Measurements from ENCODE around the gene TIGIT.

The TIGIT gene

DNA sequence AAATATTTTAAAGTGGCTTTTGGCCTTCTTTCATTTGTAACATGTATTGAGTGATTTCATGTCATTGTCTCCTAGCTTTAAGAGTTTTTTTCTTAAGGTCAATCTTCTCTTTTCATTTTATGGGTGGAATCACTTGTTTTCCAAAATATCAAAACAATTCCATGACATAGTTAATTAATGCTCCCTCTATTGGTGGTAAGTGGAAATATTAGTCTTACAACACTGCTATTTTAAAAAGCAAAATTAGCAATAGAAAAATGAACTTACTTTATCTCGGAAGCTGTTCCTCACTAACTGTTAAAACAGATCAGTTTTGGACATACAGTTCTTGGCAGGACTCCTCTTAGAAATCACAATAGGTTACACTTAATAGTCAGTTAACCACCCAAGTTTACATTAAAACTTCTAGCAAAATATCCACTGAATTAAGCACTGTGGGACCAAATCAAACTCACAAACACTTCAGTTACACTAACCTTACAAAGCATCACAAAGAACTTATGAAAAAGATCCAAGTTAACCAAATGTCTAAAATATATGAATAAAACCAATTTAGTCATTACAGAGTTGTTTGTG, 42.4 kb downstream of the TIGIT start:
- no peak overlapping the region for H3K4me3 ChIP-seq (ENCODE audit: low read length)
- no peak overlapping the region for H3K9ac ChIP-seq (ENCODE audit: low read length)
- H3K27me3 ChIP-seq (ENCODE audit: control insufficient read depth, insufficient read depth, low read length): no peaks in the 10 kb centered on the region
- H3K4me1 ChIP-seq (ENCODE audit: control insufficient read depth, insufficient read depth, low read length): no peaks in the 10 kb centered on the region
- H3K9me3 ChIP-seq (ENCODE audit: control insufficient read depth, low read length): no peaks in the 10 kb centered on the region
- H3K36me3 ChIP-seq (ENCODE audit: control insufficient read depth, insufficient read depth, low read length): no peaks in the 10 kb centered on the region

DNA sequence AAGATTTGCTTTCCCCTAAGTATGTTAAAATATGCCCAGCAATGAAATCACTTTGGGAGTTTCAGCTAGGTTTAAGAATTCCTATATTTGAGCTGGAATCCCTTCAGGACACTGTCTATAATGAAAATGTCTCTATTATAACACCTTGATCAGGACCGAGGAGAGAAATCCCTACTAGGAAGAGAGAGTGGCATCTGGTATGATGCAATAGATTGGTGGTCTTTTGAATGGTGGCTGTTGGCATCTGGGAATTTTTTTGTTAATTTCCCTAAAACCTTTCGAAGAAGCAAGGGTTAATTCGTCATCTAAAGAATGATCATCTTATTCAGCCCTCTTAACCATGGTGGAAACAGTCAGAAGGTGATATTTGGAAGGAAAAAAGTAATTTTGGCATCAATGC, 43.0 kb downstream of the TIGIT start:
- H3K27me3 ChIP-seq (ENCODE audit: control insufficient read depth, insufficient read depth, low read length): no peaks in the 10 kb centered on the region
- no peak overlapping the region for H3K9ac ChIP-seq (ENCODE audit: low read length)
- H3K9me3 ChIP-seq (ENCODE audit: control insufficient read depth, low read length): no peaks in the 10 kb centered on the region
- no peaks in the 10 kb centered on the region for H3K36me3 ChIP-seq (ENCODE audit: control insufficient read depth, insufficient read depth, low read length)
- no peak overlapping the region for H3K4me3 ChIP-seq (ENCODE audit: low read length)
- no peaks in the 10 kb centered on the region for H3K4me1 ChIP-seq (ENCODE audit: control insufficient read depth, insufficient read depth, low read length)

DNA sequence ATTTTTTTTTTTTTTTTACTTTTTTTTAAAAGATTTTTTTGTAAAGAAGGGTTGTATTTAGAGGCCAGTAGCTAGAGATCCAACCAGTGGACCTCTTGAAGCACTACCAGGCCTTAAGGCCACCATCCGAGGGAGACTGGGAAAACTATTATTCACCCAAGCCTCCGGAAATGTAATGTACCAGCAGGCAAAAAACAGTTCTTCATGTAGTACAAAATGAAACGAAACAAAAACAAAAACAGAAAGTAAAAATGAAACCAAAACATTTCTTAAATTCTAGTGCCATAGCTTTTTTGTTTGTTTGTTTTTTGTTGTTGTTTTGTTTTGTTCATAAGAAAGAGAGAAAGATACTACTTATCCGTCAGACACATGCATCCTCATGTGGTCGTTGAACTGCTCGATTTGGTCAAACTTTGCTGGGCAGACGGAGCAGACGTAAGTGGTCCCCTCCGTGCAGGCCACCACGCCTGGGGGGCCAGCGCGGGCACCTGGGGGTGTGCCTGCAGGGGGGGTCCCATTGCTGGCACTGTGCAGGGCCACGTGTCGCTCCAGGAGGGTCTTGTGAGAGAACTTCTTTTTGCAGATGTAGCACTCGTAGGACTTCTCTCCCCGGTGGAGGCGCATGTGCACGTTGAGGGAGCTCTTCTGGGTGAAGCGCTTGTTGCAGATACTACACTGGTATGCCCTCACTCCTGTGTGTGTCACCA, 45.0 kb downstream of the TIGIT start:
- Histone ChIP-seq H3K9ac (ENCODE audit: low read length) (no peak overlapping the region), H3K4me1 (ENCODE audit: control insufficient read depth, insufficient read depth, low read length) (no peaks in the 10 kb centered on the region), H3K4me3 (ENCODE audit: low read length) (no peak overlapping the region), H3K27me3 (ENCODE audit: control insufficient read depth, insufficient read depth, low read length) (no peaks in the 10 kb centered on the region), H3K9me3 (ENCODE audit: control insufficient read depth, low read length) (no peaks in the 10 kb centered on the region), H3K36me3 (ENCODE audit: control insufficient read depth, insufficient read depth, low read length) (no peaks in the 10 kb centered on the region)

DNA sequence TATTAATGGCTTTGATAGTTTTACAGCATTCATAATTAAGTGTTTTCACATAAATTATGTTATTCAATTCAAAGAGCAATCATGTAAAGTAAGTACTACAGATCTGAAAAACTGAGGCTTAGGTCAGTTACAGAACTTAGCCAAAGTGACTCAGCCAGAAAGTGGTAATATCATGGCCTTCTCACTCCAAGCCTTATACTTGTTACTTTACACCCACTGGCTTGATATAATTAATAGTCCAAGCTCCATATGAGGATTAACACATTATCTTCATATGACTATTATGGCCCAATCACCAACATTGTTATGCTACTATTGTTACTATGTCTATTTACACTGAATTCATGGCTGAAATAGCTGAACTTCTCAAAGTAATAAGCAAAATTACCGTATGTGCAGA, 50.7 kb downstream of the TIGIT start:
- Histone ChIP-seq H3K4me1 (ENCODE audit: control insufficient read depth, insufficient read depth, low read length) (no peaks in the 10 kb centered on the region), H3K9ac (ENCODE audit: low read length) (no peak overlapping the region), H3K27me3 (ENCODE audit: control insufficient read depth, insufficient read depth, low read length) (no peaks in the 10 kb centered on the region), H3K4me3 (ENCODE audit: low read length) (no peak overlapping the region), H3K36me3 (ENCODE audit: control insufficient read depth, insufficient read depth, low read length) (no peaks in the 10 kb centered on the region), H3K9me3 (ENCODE audit: control insufficient read depth, low read length) (no peaks in the 10 kb centered on the region)

DNA sequence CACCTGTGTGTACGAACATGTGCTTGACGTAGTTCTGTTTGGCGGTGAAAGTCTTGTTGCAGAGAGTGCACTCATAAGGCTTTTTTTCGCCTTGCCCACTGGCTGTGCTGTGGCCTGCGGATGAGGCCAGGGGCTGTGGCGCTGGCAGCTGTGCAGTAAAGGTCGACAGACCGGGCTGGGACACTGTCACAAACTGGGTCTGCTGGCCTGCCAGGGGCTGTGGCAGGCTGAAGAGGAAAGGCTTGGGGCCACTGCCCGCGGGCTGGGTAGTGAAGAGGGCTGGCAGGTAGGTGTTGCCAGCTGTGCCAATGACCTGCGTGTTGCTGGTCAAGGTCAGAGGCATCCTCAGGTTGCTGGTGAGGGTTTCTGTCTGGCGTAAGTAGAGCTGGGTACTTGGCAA, 56.4 kb downstream of the TIGIT start:
- Histone ChIP-seq H3K9me3 (ENCODE audit: control insufficient read depth, low read length) (no peaks in the 10 kb centered on the region), H3K27me3 (ENCODE audit: control insufficient read depth, insufficient read depth, low read length) (no peaks in the 10 kb centered on the region), H3K36me3 (ENCODE audit: control insufficient read depth, insufficient read depth, low read length) (no peaks in the 10 kb centered on the region), H3K4me1 (ENCODE audit: control insufficient read depth, insufficient read depth, low read length) (no peaks in the 10 kb centered on the region), H3K4me3 (ENCODE audit: low read length) (no peak overlapping the region), H3K9ac (ENCODE audit: low read length) (no peak overlapping the region)

DNA sequence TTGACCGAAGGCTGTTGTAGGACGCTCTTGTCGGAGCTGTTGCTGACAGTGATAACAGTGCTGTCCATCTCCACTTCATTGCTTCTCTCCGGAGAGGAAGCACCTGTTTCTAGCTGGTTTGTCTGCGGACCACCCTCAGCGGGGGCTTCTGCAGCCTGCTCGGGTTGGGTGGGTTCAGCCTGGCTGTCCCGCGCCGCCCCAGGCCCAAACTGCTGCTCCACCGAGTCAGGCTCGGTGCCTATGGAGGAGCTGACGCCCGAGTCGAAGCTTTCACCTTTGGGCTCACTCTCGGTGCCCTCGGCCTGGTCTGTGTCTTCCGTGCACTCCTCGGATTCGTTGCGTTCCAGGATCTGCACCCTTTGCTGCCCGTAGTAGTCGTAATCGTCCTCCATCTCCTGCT, 56.9 kb downstream of the TIGIT start:
- H3K4me1 ChIP-seq (ENCODE audit: control insufficient read depth, insufficient read depth, low read length): no peaks in the 10 kb centered on the region
- H3K4me3 ChIP-seq (ENCODE audit: low read length): no peak overlapping the region
- H3K9me3 ChIP-seq (ENCODE audit: control insufficient read depth, low read length): no peaks in the 10 kb centered on the region
- no peaks in the 10 kb centered on the region for H3K27me3 ChIP-seq (ENCODE audit: control insufficient read depth, insufficient read depth, low read length)
- H3K36me3 ChIP-seq (ENCODE audit: control insufficient read depth, insufficient read depth, low read length): no peaks in the 10 kb centered on the region
- no peak overlapping the region for H3K9ac ChIP-seq (ENCODE audit: low read length)

DNA sequence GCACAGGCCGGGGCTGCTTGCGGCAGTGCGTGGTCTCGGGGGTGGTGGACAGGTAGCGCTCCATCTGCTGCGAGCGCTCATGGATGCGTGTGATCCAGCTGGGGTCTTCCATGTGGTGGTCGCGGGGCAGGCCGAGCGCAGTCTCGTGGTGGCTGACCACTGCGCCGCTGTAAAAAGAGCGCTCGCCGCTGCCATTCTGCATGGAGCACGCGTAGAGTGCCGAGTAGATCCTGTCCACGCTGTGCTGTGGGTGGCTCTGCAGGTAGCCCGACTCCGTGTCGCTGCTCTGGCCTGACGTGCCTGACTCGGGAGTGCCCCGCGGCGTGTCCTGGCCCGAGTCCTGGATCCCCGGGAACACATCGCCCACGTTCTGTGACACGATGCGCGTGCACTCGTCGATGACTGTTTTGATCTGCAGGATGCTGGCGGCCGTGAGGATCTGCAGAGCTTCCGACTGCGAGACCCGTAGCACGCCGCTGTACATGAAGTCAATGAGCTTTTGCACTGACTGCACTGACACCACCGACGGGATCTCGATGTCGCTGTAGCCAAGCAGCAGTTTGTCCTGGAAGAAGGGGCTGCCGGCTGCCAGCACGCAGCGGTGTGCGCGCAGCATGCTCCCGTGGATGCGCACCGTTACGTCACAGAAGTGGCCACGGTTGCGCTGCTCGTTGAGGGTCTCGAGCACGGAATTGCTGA, 57.4 kb downstream of the TIGIT start:
- no peak overlapping the region for H3K4me3 ChIP-seq (ENCODE audit: low read length)

DNA sequence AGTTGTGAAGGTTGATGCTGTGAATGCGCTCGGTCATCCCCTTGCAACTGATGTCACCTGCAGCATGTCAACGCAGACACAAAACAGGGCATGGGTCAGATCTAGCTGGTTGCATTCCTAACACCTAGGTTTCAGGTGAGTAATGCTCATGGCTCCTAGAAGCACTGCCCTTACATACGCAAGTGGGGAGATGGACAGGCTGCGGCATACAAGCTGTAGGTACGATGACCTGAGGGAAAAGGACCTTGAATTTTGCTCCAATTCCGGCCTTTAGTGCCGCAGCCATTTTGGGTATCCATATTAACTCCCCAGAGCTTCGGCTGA, 58.0 kb downstream of the TIGIT start:
- no peaks in the 10 kb centered on the region for H3K36me3 ChIP-seq (ENCODE audit: control insufficient read depth, insufficient read depth, low read length)
- H3K4me3 ChIP-seq (ENCODE audit: low read length): no peak overlapping the region
- H3K9me3 ChIP-seq (ENCODE audit: control insufficient read depth, low read length): no peaks in the 10 kb centered on the region
- H3K4me1 ChIP-seq (ENCODE audit: control insufficient read depth, insufficient read depth, low read length): no peaks in the 10 kb centered on the region
- no peak overlapping the region for H3K9ac ChIP-seq (ENCODE audit: low read length)
- H3K27me3 ChIP-seq (ENCODE audit: control insufficient read depth, insufficient read depth, low read length): no peaks in the 10 kb centered on the region

More for the DNA sequence above, 57.4 kb downstream of the TIGIT start:
- H3K9ac ChIP-seq (ENCODE audit: low read length): no peak overlapping the region
- H3K36me3 ChIP-seq (ENCODE audit: control insufficient read depth, insufficient read depth, low read length): no peaks in the 10 kb centered on the region
- H3K4me1 ChIP-seq (ENCODE audit: control insufficient read depth, insufficient read depth, low read length): no peaks in the 10 kb centered on the region
- H3K9me3 ChIP-seq (ENCODE audit: control insufficient read depth, low read length): no peaks in the 10 kb centered on the region
- H3K27me3 ChIP-seq (ENCODE audit: control insufficient read depth, insufficient read depth, low read length): no peaks in the 10 kb centered on the region

DNA sequence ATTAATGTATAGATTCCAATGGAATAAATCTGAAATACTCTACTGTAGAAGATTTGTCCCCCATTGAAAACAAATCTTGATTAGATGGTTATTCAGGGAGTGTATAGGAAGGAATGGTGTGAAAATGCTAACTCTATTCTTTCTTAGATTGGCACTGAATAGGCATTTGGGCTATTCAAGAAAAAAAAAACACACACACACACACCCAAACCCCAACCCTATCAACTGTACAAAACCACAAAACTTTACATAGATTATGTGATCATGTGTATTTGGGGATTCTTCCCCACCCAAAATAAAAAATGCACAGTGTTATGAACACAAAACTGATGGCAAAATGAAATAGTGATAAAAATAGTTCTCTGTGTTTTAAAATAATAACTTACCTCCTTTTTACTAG, 61.8 kb downstream of the TIGIT start:
- Histone ChIP-seq H3K27me3 (ENCODE audit: control insufficient read depth, insufficient read depth, low read length) (no peaks in the 10 kb centered on the region), H3K9me3 (ENCODE audit: control insufficient read depth, low read length) (no peaks in the 10 kb centered on the region), H3K4me1 (ENCODE audit: control insufficient read depth, insufficient read depth, low read length) (no peaks in the 10 kb centered on the region)

DNA sequence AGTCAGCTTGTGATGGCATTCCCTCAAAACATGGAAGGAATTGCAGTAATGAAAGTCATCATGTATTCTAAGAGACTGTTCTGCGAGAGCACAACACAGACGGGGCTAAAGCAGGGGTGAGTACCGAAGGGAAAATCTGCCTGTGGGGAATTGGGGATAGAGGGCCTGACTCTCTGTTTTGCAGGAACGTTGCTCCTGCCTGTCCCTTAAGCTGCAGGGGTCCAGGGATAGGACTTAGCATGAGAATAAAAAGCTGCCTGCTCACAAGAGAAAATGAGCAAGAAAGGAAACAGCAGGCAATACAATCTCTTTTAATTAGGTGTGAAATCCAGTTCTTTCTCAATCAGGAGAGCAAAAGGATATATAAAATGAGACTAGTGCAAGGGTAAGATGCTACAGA, 62.2 kb downstream of the TIGIT start:
- Histone ChIP-seq H3K27me3 (ENCODE audit: control insufficient read depth, insufficient read depth, low read length) (no peaks in the 10 kb centered on the region), H3K9me3 (ENCODE audit: control insufficient read depth, low read length) (no peaks in the 10 kb centered on the region), H3K4me3 (ENCODE audit: low read length) (no peak overlapping the region), H3K36me3 (ENCODE audit: control insufficient read depth, insufficient read depth, low read length) (no peaks in the 10 kb centered on the region), H3K9ac (ENCODE audit: low read length) (no peak overlapping the region), H3K4me1 (ENCODE audit: control insufficient read depth, insufficient read depth, low read length) (no peaks in the 10 kb centered on the region)

More for the DNA sequence above, 61.8 kb downstream of the TIGIT start:
- Histone ChIP-seq H3K36me3 (ENCODE audit: control insufficient read depth, insufficient read depth, low read length) (no peaks in the 10 kb centered on the region), H3K4me3 (ENCODE audit: low read length) (no peak overlapping the region), H3K9ac (ENCODE audit: low read length) (no peak overlapping the region)

DNA sequence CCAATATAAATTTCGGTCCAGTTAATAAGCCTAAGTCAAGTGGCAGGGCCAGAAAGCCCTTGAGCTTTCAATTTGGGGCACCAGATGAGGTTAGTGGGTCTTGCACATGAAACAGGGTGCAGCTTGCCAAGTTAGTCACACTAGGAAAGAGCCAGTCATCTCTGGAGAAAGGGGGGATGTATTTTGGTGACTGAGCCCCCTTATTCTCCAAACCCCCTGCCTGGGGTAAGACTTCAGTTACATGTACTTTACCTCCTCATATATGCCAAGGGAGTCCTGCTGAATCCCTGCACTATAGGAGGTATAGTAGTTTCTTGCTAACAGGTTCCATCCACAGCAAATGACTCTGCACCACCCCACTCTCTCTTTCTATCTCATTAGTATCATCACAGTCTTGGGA, 62.7 kb downstream of the TIGIT start:
- Histone ChIP-seq H3K9ac (ENCODE audit: low read length) (no peak overlapping the region), H3K36me3 (ENCODE audit: control insufficient read depth, insufficient read depth, low read length) (no peaks in the 10 kb centered on the region), H3K4me3 (ENCODE audit: low read length) (no peak overlapping the region), H3K9me3 (ENCODE audit: control insufficient read depth, low read length) (no peaks in the 10 kb centered on the region), H3K27me3 (ENCODE audit: control insufficient read depth, insufficient read depth, low read length) (no peaks in the 10 kb centered on the region), H3K4me1 (ENCODE audit: control insufficient read depth, insufficient read depth, low read length) (no peaks in the 10 kb centered on the region)
